Vagina (tissue), 2 donors: ENCODE results near the gene NFU1.
A peak's percentile ranks its signal among the peaks of the same experiment; 100 is the strongest.

Source experiments
- CTCF ChIP-seq, 3 experiments: fragments of 450-650 bp in 2 of 3; fragments of 200-600 bp in 1 of 3; sonication (generic) in 1 of 3; IDR thresholded peaks; one replicate each; pipeline ENCODE4 v1.5.1; 2017 to 2019; ENCODE audit warnings: antibody characterized with exemption in 3 of 3, mild to moderate bottlenecking in 2 of 3, moderate library complexity in 2 of 3
- POLR2A ChIP-seq, 2 donors: fragments of 450-650 bp; IDR thresholded peaks; one replicate each; pipeline ENCODE4 v1.6.1; 2017; ENCODE audit warnings: antibody characterized with exemption in 2 of 2, mild to moderate bottlenecking in 2 of 2, moderate library complexity in 2 of 2
- POLR2AphosphoS5 ChIP-seq, 2 donors: sonication (generic); formaldehyde crosslinking; IDR thresholded peaks; one replicate each; pipeline ENCODE4 v1.9.0; 2017; ENCODE audit warnings: antibody characterized with exemption in 2 of 2, mild to moderate bottlenecking in 2 of 2, low read depth in 1 of 2; ENCODE audit not compliant: insufficient read depth in 1 of 2

- TF ChIP-seq CTCF (IDR thresholded peaks at IDR 0.05): no peak
- TF ChIP-seq POLR2AphosphoS5 (IDR thresholded peaks at IDR 0.05; ENCODE audit: insufficient read depth in 1 of 2, low read depth in 1 of 2): peak in 1 of 2 donors; percentile 40
- no peak for TF ChIP-seq POLR2A (IDR thresholded peaks at IDR 0.05)
Measured at GRCh38 chr2:69465513-69466456, 28.6 kb upstream of the NFU1 start.
